Measurements from ENCODE around the gene TNFSF4. TPM values are rescaled to one million over a fixed set of nuclear protein-coding genes. Genes with fewer than 3 reads are reported as not detected.

The TNFSF4 gene
- total RNA-seq, 2 donors from 2014 or later: 1.0 to 1.4 TPM

DNA sequence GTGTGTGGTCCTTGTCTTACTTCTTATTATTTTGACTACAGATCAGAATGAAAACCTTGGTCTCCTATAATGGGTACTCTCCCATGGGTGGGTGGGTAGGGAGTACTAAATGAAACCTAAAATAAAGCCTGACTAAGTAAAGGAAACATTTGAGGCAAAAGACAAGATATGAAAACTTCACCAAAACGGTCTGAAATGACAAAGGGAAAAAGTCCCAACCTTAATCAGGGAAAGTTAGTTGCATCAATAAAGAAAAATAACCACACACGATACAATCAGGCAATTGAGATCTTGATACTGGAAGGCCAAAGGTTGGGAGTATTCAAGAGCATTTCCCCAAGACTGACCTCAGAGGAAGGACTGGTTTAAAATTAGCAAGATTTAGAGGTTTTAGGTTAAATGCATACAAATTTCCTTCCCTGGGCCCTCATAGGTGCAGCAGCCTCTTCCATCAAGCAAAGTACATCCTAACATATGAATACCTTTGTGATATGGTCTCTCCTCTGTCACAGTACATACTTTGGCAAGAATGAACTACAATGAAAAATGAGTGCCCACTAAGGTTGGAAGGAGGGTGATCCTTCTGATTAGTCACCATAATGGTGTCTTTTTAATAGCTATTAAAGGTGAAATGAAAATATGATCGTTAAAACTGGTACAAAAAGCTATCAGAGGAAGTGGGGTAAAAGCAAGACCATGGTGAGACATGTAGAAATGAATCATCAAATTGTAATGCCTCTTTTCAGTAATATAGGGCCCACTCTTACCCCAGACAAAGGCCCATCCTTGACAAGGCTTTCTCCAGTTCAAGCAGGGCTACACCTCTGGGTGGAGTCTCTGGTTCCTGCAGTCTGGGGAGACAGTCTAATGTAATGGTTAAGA is 15.3 kb upstream of the TNFSF4 start:
- no peaks in the 10 kb centered on the region for H3K4me1 ChIP-seq
- H3K36me3 ChIP-seq: no peaks in the 10 kb centered on the region
- TF ChIP-seq, protein P1, sequence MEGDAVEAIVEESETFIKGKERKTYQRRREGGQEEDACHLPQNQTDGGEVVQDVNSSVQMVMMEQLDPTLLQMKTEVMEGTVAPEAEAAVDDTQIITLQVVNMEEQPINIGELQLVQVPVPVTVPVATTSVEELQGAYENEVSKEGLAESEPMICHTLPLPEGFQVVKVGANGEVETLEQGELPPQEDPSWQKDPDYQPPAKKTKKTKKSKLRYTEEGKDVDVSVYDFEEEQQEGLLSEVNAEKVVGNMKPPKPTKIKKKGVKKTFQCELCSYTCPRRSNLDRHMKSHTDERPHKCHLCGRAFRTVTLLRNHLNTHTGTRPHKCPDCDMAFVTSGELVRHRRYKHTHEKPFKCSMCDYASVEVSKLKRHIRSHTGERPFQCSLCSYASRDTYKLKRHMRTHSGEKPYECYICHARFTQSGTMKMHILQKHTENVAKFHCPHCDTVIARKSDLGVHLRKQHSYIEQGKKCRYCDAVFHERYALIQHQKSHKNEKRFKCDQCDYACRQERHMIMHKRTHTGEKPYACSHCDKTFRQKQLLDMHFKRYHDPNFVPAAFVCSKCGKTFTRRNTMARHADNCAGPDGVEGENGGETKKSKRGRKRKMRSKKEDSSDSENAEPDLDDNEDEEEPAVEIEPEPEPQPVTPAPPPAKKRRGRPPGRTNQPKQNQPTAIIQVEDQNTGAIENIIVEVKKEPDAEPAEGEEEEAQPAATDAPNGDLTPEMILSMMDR (IDR thresholded peaks at IDR 0.05): no peak
- H3K27me3 ChIP-seq: no peaks in the 10 kb centered on the region
- no peak overlapping the region for H3K27ac ChIP-seq
- no peaks in the 10 kb centered on the region for H3K9me3 ChIP-seq
- DNase-seq (ENCODE audit: low spot score): no peak
- no peak overlapping the region for H3K4me3 ChIP-seq

DNA sequence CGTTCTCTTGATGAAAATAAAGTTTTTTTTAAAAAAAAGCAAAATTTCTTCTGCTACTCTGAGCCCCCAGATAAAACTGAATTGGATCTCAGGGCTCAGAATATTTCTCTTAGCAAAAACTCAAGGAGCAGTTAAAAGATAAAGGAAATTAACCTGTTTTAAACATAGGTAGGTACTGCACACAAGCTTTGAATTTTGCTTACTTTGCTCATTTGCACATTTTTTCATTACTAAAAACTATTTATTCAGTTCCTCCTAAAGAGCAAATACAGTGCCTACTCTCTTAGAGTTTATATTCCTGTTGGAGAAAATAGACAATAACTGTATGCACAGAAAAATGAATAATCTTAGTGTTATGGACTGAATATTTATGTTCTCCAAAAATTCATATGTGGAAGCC is 13.0 kb upstream of the TNFSF4 start:
- no peaks in the 10 kb centered on the region for H3K36me3 ChIP-seq
- H3K27me3 ChIP-seq: no peaks in the 10 kb centered on the region
- H3K4me1 ChIP-seq: no peaks in the 10 kb centered on the region
- H3K4me3 ChIP-seq: no peak overlapping the region
- TF ChIP-seq, protein P1 (IDR thresholded peaks at IDR 0.05): no peak
- no peak overlapping the region for H3K27ac ChIP-seq
- no peaks in the 10 kb centered on the region for H3K9me3 ChIP-seq
- no peak for DNase-seq (ENCODE audit: low spot score)

DNA sequence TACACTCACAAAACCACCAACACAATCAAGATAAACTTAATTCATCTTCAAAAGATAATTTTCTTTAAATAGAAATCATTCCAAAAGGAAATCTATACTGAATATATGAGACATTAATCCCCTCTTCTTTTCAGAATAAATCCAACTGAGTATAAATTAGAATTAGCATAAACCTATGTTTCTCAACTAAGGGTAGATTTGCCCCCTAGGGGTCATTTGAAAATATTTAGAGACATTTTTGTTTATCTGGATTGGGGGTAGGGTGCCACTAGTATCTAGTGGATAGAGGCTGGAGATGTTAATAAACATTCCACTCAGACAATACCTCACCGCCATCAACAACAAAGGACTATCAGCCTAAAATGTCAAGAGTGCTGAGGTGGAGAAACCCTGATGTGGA is 6.5 kb upstream of the TNFSF4 start:
- Histone ChIP-seq H3K4me3 (no peak overlapping the region), H3K36me3 (no peaks in the 10 kb centered on the region), H3K27me3 (no peaks in the 10 kb centered on the region), H3K4me1 (peaks cover 0 to 15% of the 10 kb centered on the region in 2 donors), H3K9me3 (no peaks in the 10 kb centered on the region), H3K27ac (no peak overlapping the region)
- TF ChIP-seq, protein P1 (IDR thresholded peaks at IDR 0.05): no peak
- no peak for DNase-seq (ENCODE audit: low spot score)

DNA sequence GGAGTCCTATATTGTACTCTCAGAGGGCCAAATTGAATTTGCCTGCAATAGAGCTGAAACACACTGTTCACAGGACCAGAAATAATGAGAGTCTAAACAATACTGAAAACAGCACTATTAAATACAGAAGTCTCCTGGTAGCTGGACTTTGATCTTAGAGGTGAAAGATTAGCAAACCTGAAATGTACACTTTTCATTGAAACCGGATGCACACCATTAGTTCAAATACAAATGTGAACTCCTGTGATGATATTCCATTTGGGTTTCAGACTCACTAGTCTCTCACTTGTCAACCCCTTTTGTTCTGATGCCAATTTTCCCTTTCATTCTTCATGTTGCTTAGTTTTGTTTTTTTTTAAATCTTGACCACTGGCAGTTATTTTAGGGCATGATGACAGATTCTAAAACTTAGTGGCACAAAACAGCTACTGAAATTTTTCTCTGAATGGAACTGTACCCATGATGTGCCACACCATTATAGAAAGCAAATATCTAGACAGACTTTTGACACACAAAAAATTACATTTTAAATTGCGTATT is 5.9 kb upstream of the TNFSF4 start:
- TF ChIP-seq, protein P1 (IDR thresholded peaks at IDR 0.05): no peak
- no peak for DNase-seq (ENCODE audit: low spot score)
- Histone ChIP-seq H3K27me3 (no peaks in the 10 kb centered on the region), H3K4me1 (peaks cover 0 to 19% of the 10 kb centered on the region in 2 donors), H3K36me3 (no peaks in the 10 kb centered on the region), H3K4me3 (no peak overlapping the region), H3K9me3 (no peaks in the 10 kb centered on the region), H3K27ac (no peak overlapping the region)

DNA sequence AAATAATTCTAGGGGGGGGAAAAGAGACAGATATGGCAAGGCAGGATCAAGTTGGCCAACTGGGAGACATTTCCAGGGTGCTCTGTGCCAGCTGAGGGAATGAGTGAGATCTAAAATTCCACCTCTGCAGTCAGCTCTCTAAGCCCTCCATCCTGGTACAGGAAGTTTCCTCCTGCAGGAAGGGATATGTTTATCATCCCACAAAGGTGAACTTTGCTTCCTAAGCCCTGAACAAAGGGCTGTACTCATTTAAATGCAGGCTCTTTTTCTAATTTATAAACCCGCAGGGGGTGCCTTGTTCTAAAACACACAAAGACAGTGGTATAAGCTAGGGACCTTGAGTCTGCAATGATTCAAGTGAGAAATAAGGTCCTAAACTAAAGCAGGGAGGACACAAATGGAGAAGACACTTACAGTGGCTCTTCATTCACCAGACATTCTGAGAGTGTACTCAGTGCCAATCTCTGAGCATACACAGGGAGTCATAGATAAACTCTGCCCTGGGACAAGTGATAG is 3.6 kb upstream of the TNFSF4 start:
- no peak overlapping the region for H3K27ac ChIP-seq
- TF ChIP-seq, protein P1 (IDR thresholded peaks at IDR 0.05): no peak
- no peak overlapping the region for H3K4me3 ChIP-seq
- no peaks in the 10 kb centered on the region for H3K9me3 ChIP-seq
- no peak for DNase-seq (ENCODE audit: low spot score)
- H3K36me3 ChIP-seq: no peaks in the 10 kb centered on the region
- H3K4me1 ChIP-seq: peaks cover 3 to 38% of the 10 kb centered on the region in 2 donors
- no peaks in the 10 kb centered on the region for H3K27me3 ChIP-seq

Measured in right atrium auricular region (tissue), 2 donors.